ENCODE data around the gene TRIM15. TPM values are rescaled to one million over a fixed set of nuclear protein-coding genes. Genes with fewer than 3 reads are reported as not detected.

Gene TRIM15
- total and polyA plus RNA-seq, 10 of the 15 experiments (the other 5 are each of a cell fraction or from before 2014, with no cell fraction given) = 0.29 TPM; not detected in 9

- in situ Hi-C loops (cut with MboI) = no loop called here
- Histone ChIP-seq H3K79me2 (ENCODE audit: control insufficient read depth, insufficient read depth, low read length) (no peaks in the 10 kb centered on the region), H3K36me3 (ENCODE audit: control insufficient read depth in 2 of 2, insufficient read depth in 2 of 2, low read length in 1 of 2) (no peaks in the 10 kb centered on the region), H2AFZ (ENCODE audit: control insufficient read depth, low read depth, low read length) (no peak overlapping the region), H3K4me3 (no peak overlapping the region), H3K27ac (ENCODE audit: control insufficient read depth, insufficient read depth) (no peak overlapping the region), H3K9ac (ENCODE audit: control insufficient read depth, insufficient read depth, low read length) (no peak overlapping the region), H3K4me1 (ENCODE audit: control insufficient read depth, insufficient read depth, low read length) (no peaks in the 10 kb centered on the region; the same call in 1 of the 2 replicates), H3K4me2 (ENCODE audit: control insufficient read depth, insufficient read depth) (no peak overlapping the region), H4K20me1 (ENCODE audit: control insufficient read depth, insufficient read depth) (no peaks in the 10 kb centered on the region), H3K9me3 (replicated peaks; ENCODE audit: control insufficient read depth, insufficient read depth, low read length) (no peaks in the 10 kb centered on the region), H3K27me3 (replicated peaks in 1 of 2; ENCODE audit: control insufficient read depth in 2 of 2, insufficient read depth in 2 of 2, low read length in 1 of 2) (peaks cover under 1 to 2% of the 10 kb centered on the region in 2 experiments; a peak in 3 of 4 replicates)
- ChIA-PET RAD21 (ENCODE audit: unreplicated experiment) (no interaction called here), CTCF (interaction anchor here (1.1 to 3.1 kb wide), 4 partner anchors 14 to 48 kb away, joined by 4 to 16 read pairs (median 4); no protein-coding TSS in a partner anchor), SMC1A (ENCODE audit: uncharacterized antibody, unreplicated experiment) (interaction anchor here (0.9 to 1.3 kb wide), 2 partner anchors 9 to 82 kb away, joined by 3 read pairs; no protein-coding TSS in a partner anchor), POLR2A (no interaction called here)
- no peak for DNase-seq (ENCODE audit: low read depth, low spot score)
- no TSS peak for BruUV-seq (replicated peaks)
- no peak for ATAC-seq
- TF ChIP-seq REST (IDR thresholded peaks at IDR 0.05; ENCODE audit: low read depth, low read length) (no peak), YY1 (IDR thresholded peaks at IDR 0.05; ENCODE audit: low read depth, low read length) (no peak), MEF2A (IDR thresholded peaks at IDR 0.05; ENCODE audit: insufficient read depth, low read depth, low read length) (no peak), RAD21 (IDR thresholded peaks at IDR 0.05; ENCODE audit: insufficient read depth, low read depth, low read length) (no peak), WRNIP1 (IDR thresholded peaks at IDR 0.05; ENCODE audit: borderline replicate concordance, low read depth, low read length) (no peak), MXI1 (IDR thresholded peaks at IDR 0.05; ENCODE audit: low read depth, low read length) (no peak), HDAC6 (IDR thresholded peaks at IDR 0.05; ENCODE audit: unreplicated experiment) (no peak), TBL1XR1 (IDR thresholded peaks at IDR 0.05; ENCODE audit: low read depth, low read length) (no peak), ZBTB40 (IDR thresholded peaks at IDR 0.05; ENCODE audit: borderline replicate concordance) (no peak), MAX (IDR thresholded peaks at IDR 0.05; ENCODE audit: low read depth, low read length) (no peak), KAT2A (conservative IDR thresholded peaks at IDR 0.05; ENCODE audit: control insufficient read depth, low read depth, low read length) (no peak), MEF2B (IDR thresholded peaks at IDR 0.05; ENCODE audit: partially characterized antibody, poor library complexity, severe bottlenecking) (no peak), BRCA1 (IDR thresholded peaks at IDR 0.05; ENCODE audit: low read depth, low read length) (no peak), DPF2 (IDR thresholded peaks at IDR 0.05) (no peak)
- WGBS (ENCODE audit: insufficient coverage, insufficient replicate concordance, low lambda C conversion rate, missing lambda C conversion rate) = 17% methylated on average over 4 of the region's 4 CpGs
- intact Hi-C loops (cut with micrococcal nuclease; ENCODE audit: unreplicated experiment) = no loop called here
- FAIRE-seq = no peak
Measured at GRCh38 chr6:30152016-30152673, 11.2 kb upstream of the TRIM15 start.

Data from GM12878 (cell line).